Stimulated activated naive CD8-positive, alpha-beta T cell treated with anti-CD3 and anti-CD28 coated beads, Interleukin-15, Interleukin-2, amounts not matched to agents 100 ng/mL and 50 ng/mL, for 24 hours (primary cell): ENCODE data around the gene CANX.
A peak's percentile ranks its signal among the peaks of the same experiment; 100 is the strongest.

Source experiments
- H3K27ac Mint-ChIP-seq: one replicate; pipeline ENCODE4 v1.8.0; 2021; ENCODE audit warnings: mild to moderate bottlenecking, mixed read lengths
- H3K27me3 Mint-ChIP-seq: one replicate; pipeline ENCODE4 v1.8.0; 2021; ENCODE audit warnings: mixed read lengths
- H3K36me3 Mint-ChIP-seq: one replicate; pipeline ENCODE4 v1.8.0; 2021; ENCODE audit warnings: low read depth, mixed read lengths
- H3K4me1 Mint-ChIP-seq: one replicate; pipeline ENCODE4 v1.8.0; 2021; ENCODE audit warnings: low read depth, mixed read lengths
- H3K4me3 Mint-ChIP-seq: one replicate; pipeline ENCODE4 v1.8.0; 2021; ENCODE audit warnings: mild to moderate bottlenecking, mixed read lengths
- H3K9me3 Mint-ChIP-seq: one replicate; pipeline ENCODE4 v1.8.0; 2021; ENCODE audit warnings: mixed read lengths

The CANX gene

GRCh38 chr5:179762079-179762780, 63.5 kb downstream of the CANX start:
- Mint-ChIP-seq H3K4me3 (no peak overlapping the region), H3K36me3 (peaks cover 18% of the 10 kb centered on the region), H3K4me1 (peaks cover 59% of the 10 kb centered on the region), H3K9me3 (no peaks in the 10 kb centered on the region), H3K27me3 (no peaks in the 10 kb centered on the region), H3K27ac (peak overlapping the region; percentile 69)

GRCh38 chr5:179762781-179763176, 64.0 kb downstream of the CANX start:
- no peaks in the 10 kb centered on the region for H3K27me3 Mint-ChIP-seq
- H3K4me1 Mint-ChIP-seq: peaks cover 59% of the 10 kb centered on the region

GRCh38 chr5:179763215-179763945, 64.6 kb downstream of the CANX start:
- H3K4me1 Mint-ChIP-seq: peaks cover 58% of the 10 kb centered on the region
- H3K36me3 Mint-ChIP-seq: peaks cover 24% of the 10 kb centered on the region
- no peaks in the 10 kb centered on the region for H3K9me3 Mint-ChIP-seq
- H3K27me3 Mint-ChIP-seq: no peaks in the 10 kb centered on the region
- H3K27ac Mint-ChIP-seq: no peak overlapping the region
- H3K4me3 Mint-ChIP-seq: no peak overlapping the region

More at GRCh38 chr5:179762781-179763176, 64.0 kb downstream of the CANX start:
- H3K9me3 Mint-ChIP-seq: no peaks in the 10 kb centered on the region
- no peak overlapping the region for H3K4me3 Mint-ChIP-seq
- peaks cover 22% of the 10 kb centered on the region for H3K36me3 Mint-ChIP-seq
- no peak overlapping the region for H3K27ac Mint-ChIP-seq

- no peaks in the 10 kb centered on the region for H3K9me3 Mint-ChIP-seq
- no peak overlapping the region for H3K27ac Mint-ChIP-seq
- H3K4me1 Mint-ChIP-seq: peaks cover 53% of the 10 kb centered on the region
- H3K27me3 Mint-ChIP-seq: no peaks in the 10 kb centered on the region
- H3K36me3 Mint-ChIP-seq: peaks cover 26% of the 10 kb centered on the region
- no peak overlapping the region for H3K4me3 Mint-ChIP-seq
Measured at GRCh38 chr5:179764056-179764455, 65.3 kb downstream of the CANX start.

GRCh38 chr5:179765400-179765799, 66.6 kb downstream of the CANX start:
- Mint-ChIP-seq H3K4me1 (peaks cover 40% of the 10 kb centered on the region), H3K27ac (peak overlapping the region; percentile 33), H3K9me3 (no peaks in the 10 kb centered on the region), H3K36me3 (peaks cover 35% of the 10 kb centered on the region), H3K4me3 (no peak overlapping the region), H3K27me3 (no peaks in the 10 kb centered on the region)

- Mint-ChIP-seq H3K4me1 (peaks cover 34% of the 10 kb centered on the region), H3K27me3 (no peaks in the 10 kb centered on the region), H3K36me3 (peaks cover 41% of the 10 kb centered on the region), H3K9me3 (no peaks in the 10 kb centered on the region), H3K27ac (no peak overlapping the region), H3K4me3 (no peak overlapping the region)
Measured at GRCh38 chr5:179766021-179766725, 67.4 kb downstream of the CANX start.

GRCh38 chr5:179766726-179767455, 68.1 kb downstream of the CANX start:
- no peaks in the 10 kb centered on the region for H3K9me3 Mint-ChIP-seq
- H3K27ac Mint-ChIP-seq: no peak overlapping the region
- no peaks in the 10 kb centered on the region for H3K27me3 Mint-ChIP-seq
- H3K36me3 Mint-ChIP-seq: peaks cover 41% of the 10 kb centered on the region
- H3K4me1 Mint-ChIP-seq: peaks cover 27% of the 10 kb centered on the region
- H3K4me3 Mint-ChIP-seq: no peak overlapping the region

- no peaks in the 10 kb centered on the region for H3K27me3 Mint-ChIP-seq
- peaks cover 45% of the 10 kb centered on the region for H3K36me3 Mint-ChIP-seq
- H3K9me3 Mint-ChIP-seq: no peaks in the 10 kb centered on the region
- H3K4me3 Mint-ChIP-seq: no peak overlapping the region
- peaks cover 20% of the 10 kb centered on the region for H3K4me1 Mint-ChIP-seq
- H3K27ac Mint-ChIP-seq: peak overlapping the region; percentile 29
Measured at GRCh38 chr5:179767496-179768100, 68.8 kb downstream of the CANX start.

- Mint-ChIP-seq H3K9me3 (no peaks in the 10 kb centered on the region), H3K36me3 (peaks cover 53% of the 10 kb centered on the region), H3K27ac (no peak overlapping the region), H3K27me3 (no peaks in the 10 kb centered on the region), H3K4me1 (peaks cover 12% of the 10 kb centered on the region), H3K4me3 (no peak overlapping the region)
Measured at GRCh38 chr5:179768326-179769085, 69.7 kb downstream of the CANX start.

GRCh38 chr5:179769271-179769670, 70.5 kb downstream of the CANX start:
- Mint-ChIP-seq H3K4me1 (peaks cover 12% of the 10 kb centered on the region), H3K27ac (no peak overlapping the region), H3K9me3 (no peaks in the 10 kb centered on the region), H3K36me3 (peaks cover 57% of the 10 kb centered on the region), H3K4me3 (no peak overlapping the region), H3K27me3 (no peaks in the 10 kb centered on the region)

- peaks cover 60% of the 10 kb centered on the region for H3K36me3 Mint-ChIP-seq
- H3K4me1 Mint-ChIP-seq: peaks cover 12% of the 10 kb centered on the region
- H3K27ac Mint-ChIP-seq: no peak overlapping the region
- no peak overlapping the region for H3K4me3 Mint-ChIP-seq
- H3K27me3 Mint-ChIP-seq: no peaks in the 10 kb centered on the region
- no peaks in the 10 kb centered on the region for H3K9me3 Mint-ChIP-seq
Measured at GRCh38 chr5:179769796-179770195, 71.0 kb downstream of the CANX start.

- Mint-ChIP-seq H3K27ac (no peak overlapping the region), H3K9me3 (no peaks in the 10 kb centered on the region), H3K36me3 (peaks cover 59% of the 10 kb centered on the region), H3K4me1 (peaks cover 5% of the 10 kb centered on the region), H3K4me3 (no peak overlapping the region), H3K27me3 (no peaks in the 10 kb centered on the region)
Measured at GRCh38 chr5:179771311-179771895, 72.6 kb downstream of the CANX start.

GRCh38 chr5:179772351-179772750, 73.6 kb downstream of the CANX start:
- Mint-ChIP-seq H3K36me3 (peaks cover 53% of the 10 kb centered on the region), H3K9me3 (no peaks in the 10 kb centered on the region), H3K27me3 (no peaks in the 10 kb centered on the region), H3K4me3 (no peak overlapping the region), H3K4me1 (peaks cover 5% of the 10 kb centered on the region), H3K27ac (no peak overlapping the region)
